Tibial nerve (tissue), 4 donors: ENCODE measurements around the gene COA7.

Experiments used
- CTCF ChIP-seq, 5 experiments: fragments of 200-600 bp in 3 of 5; fragments of 450-650 bp in 2 of 5; sonication (generic) in 3 of 5; IDR thresholded peaks; one replicate each; pipeline ENCODE4 v1.5.1; 2016 to 2019; ENCODE audit warnings: antibody characterized with exemption in 5 of 5, mild to moderate bottlenecking in 3 of 5, moderate library complexity in 2 of 5
- EP300 ChIP-seq, 2 donors: sonication (generic); formaldehyde crosslinking; IDR thresholded peaks; one replicate each; pipeline ENCODE4 v1.6.1; 2017; ENCODE audit warnings: antibody characterized with exemption in 2 of 2, mild to moderate bottlenecking in 1 of 2

GRCh38 chr1:52674497-52675384 lies 23.4 kb downstream of the COA7 start:
- no peak for TF ChIP-seq CTCF (IDR thresholded peaks at IDR 0.05)
- TF ChIP-seq EP300 (IDR thresholded peaks at IDR 0.05): no peak
